H9 (cell line): ENCODE data around the gene EML1. TPM values are rescaled to one million over a fixed set of nuclear protein-coding genes. Genes with fewer than 3 reads are reported as not detected.

Experiments used
- DNase-seq: peaks from one replicate; pipeline ENCODE4 v3.0.0-alpha.2; 2017
- H2AFZ ChIP-seq: one replicate; pipeline ENCODE4 v1.6.1; 2013; ENCODE audit warnings: mild to moderate bottlenecking, low read length, control low read depth, moderate library complexity
- H2AK5ac ChIP-seq: 2 replicates; pipeline ENCODE4 v1.6.1; 2013; ENCODE audit warnings: low read length, control low read depth, mixed read lengths; ENCODE audit not compliant: insufficient read length
- H2BK120ac ChIP-seq: one replicate; pipeline ENCODE4 v1.6.1; 2013; ENCODE audit warnings: low read depth, mild to moderate bottlenecking, low read length, control low read depth, inconsistent platforms; ENCODE audit not compliant: poor library complexity, severe bottlenecking
- H2BK12ac ChIP-seq: 2 replicates; pipeline ENCODE4 v1.6.1; 2013; ENCODE audit warnings: low read length, control low read depth, mixed read lengths, low read depth; ENCODE audit not compliant: insufficient read length
- H2BK15ac ChIP-seq: 2 replicates; pipeline ENCODE4 v1.6.1; 2013; ENCODE audit warnings: low read depth, low read length, control low read depth
- H2BK20ac ChIP-seq: one replicate; pipeline ENCODE4 v1.6.1; 2013; ENCODE audit warnings: low read depth, mild to moderate bottlenecking, low read length, control low read depth, inconsistent platforms; ENCODE audit not compliant: poor library complexity, severe bottlenecking
- H2BK5ac ChIP-seq: 2 replicates; pipeline ENCODE4 v1.6.1; 2013; ENCODE audit warnings: low read length, control low read depth, mixed read lengths; ENCODE audit not compliant: insufficient read length
- H3K14ac ChIP-seq: 2 replicates; pipeline ENCODE4 v1.6.1; 2013; ENCODE audit warnings: low read length, control low read depth; ENCODE audit not compliant: insufficient read depth
- H3K18ac ChIP-seq: 2 replicates; pipeline ENCODE4 v1.6.1; 2013; ENCODE audit warnings: low read depth, mild to moderate bottlenecking, mixed read lengths, low read length, control low read depth; ENCODE audit not compliant: insufficient read length
- H3K23ac ChIP-seq: 2 replicates; pipeline ENCODE4 v1.6.1; 2013; ENCODE audit warnings: low read length, control low read depth, mixed read lengths, low read depth; ENCODE audit not compliant: insufficient read length
- H3K23me2 ChIP-seq: 2 replicates; pipeline ENCODE4 v1.6.1; 2013; ENCODE audit warnings: low read depth, mild to moderate bottlenecking, mixed read lengths, low read length, control low read depth; ENCODE audit not compliant: insufficient read length, poor library complexity, severe bottlenecking
- H3K27ac ChIP-seq: 2 replicates; pipeline ENCODE4 v1.5.1; 2013; ENCODE audit warnings: low read length, control low read depth, mixed read lengths, low read depth; ENCODE audit not compliant: insufficient read length
- H3K27me3 ChIP-seq: 2 replicates; pipeline ENCODE4 v1.6.1; 2013; ENCODE audit warnings: low read length, control low read depth, inconsistent platforms; ENCODE audit not compliant: insufficient read depth
- H3K4ac ChIP-seq: 2 replicates; pipeline ENCODE4 v1.6.1; 2013; ENCODE audit warnings: low read depth, mild to moderate bottlenecking, control low read depth, inconsistent platforms, low read length, moderate library complexity
- H3K4me1 ChIP-seq: 2 replicates; pipeline ENCODE4 v1.6.1; 2013; ENCODE audit warnings: low read length, control low read depth, inconsistent platforms; ENCODE audit not compliant: insufficient read depth
- H3K4me2 ChIP-seq: 2 replicates; pipeline ENCODE4 v1.6.1; 2013; ENCODE audit warnings: low read length, control low read depth, mixed read lengths; ENCODE audit not compliant: insufficient read length, insufficient read depth
- H3K56ac ChIP-seq: 2 replicates; pipeline ENCODE4 v1.6.1; 2013; ENCODE audit warnings: low read depth, mild to moderate bottlenecking, mixed read lengths, low read length, control low read depth; ENCODE audit not compliant: insufficient read length
- H3K79me1 ChIP-seq: 2 replicates; pipeline ENCODE4 v1.6.1; 2013; ENCODE audit warnings: low read depth, mild to moderate bottlenecking, moderate library complexity, low read length, control low read depth, inconsistent platforms; ENCODE audit not compliant: insufficient read depth, poor library complexity, severe bottlenecking
- H3K79me2 ChIP-seq: 2 replicates; pipeline ENCODE4 v1.6.1; 2013; ENCODE audit warnings: low read length, control low read depth, inconsistent platforms; ENCODE audit not compliant: insufficient read depth
- H3K9ac ChIP-seq: 2 replicates; pipeline ENCODE4 v1.6.1; 2013; ENCODE audit warnings: low read length, control low read depth, mixed read lengths; ENCODE audit not compliant: insufficient read length; ENCODE audit errors: extremely low read depth
- H3K9me3 ChIP-seq: one replicate; pipeline ENCODE4 v1.6.1; 2013; ENCODE audit warnings: low read depth, low read length, inconsistent platforms; ENCODE audit not compliant: control insufficient read depth
- H3T11ph ChIP-seq: one replicate; pipeline ENCODE4 v1.6.1; 2013; ENCODE audit warnings: mild to moderate bottlenecking, low read length, control low read depth, inconsistent platforms
- H4K20me1 ChIP-seq: one replicate; pipeline ENCODE4 v1.6.1; 2013; ENCODE audit not compliant: control insufficient read depth, insufficient read length, insufficient read depth
- H4K5ac ChIP-seq: 2 replicates; pipeline ENCODE4 v1.6.1; 2013; ENCODE audit warnings: low read depth, mild to moderate bottlenecking, mixed read lengths, low read length, control low read depth; ENCODE audit not compliant: insufficient read length
- H4K8ac ChIP-seq: replicated peaks from 2 replicates; pipeline ENCODE4 v1.6.1; 2013; ENCODE audit warnings: low read length, control low read depth, mixed read lengths, low read depth; ENCODE audit not compliant: insufficient read length
- H4K91ac ChIP-seq: 2 replicates; pipeline ENCODE4 v1.6.1; 2013; ENCODE audit warnings: low read depth, mild to moderate bottlenecking, moderate library complexity, mixed read lengths, low read length, control low read depth; ENCODE audit not compliant: insufficient read length
- H3K27ac Mint-ChIP-seq, 3 experiments: 2 replicates in 2 of 3; 3 replicates in 1 of 3; pipeline ENCODE4 v1.8.0; 2020 to 2021; ENCODE audit warnings: mixed read lengths in 3 of 3, mild to moderate bottlenecking in 1 of 3, moderate library complexity in 1 of 3
- H3K27me3 Mint-ChIP-seq: 2 replicates; pipeline ENCODE4 v1.8.0; 2021; ENCODE audit warnings: low read depth, mild to moderate bottlenecking, moderate library complexity, mixed read lengths
- H3K36me3 Mint-ChIP-seq, 3 experiments: 2 replicates in 2 of 3; 3 replicates in 1 of 3; pipeline ENCODE4 v1.8.0; 2020 to 2021; ENCODE audit warnings: low read depth in 3 of 3, mixed read lengths in 3 of 3; ENCODE audit not compliant: insufficient read depth in 1 of 3
- H3K4me1 Mint-ChIP-seq, 2 experiments: 2 replicates each; pipeline ENCODE4 v1.8.0; 2020; ENCODE audit warnings: mixed read lengths in 2 of 2
- H3K4me3 Mint-ChIP-seq, 2 experiments: 2 replicates in 1 of 2; 3 replicates in 1 of 2; pipeline ENCODE4 v1.8.0; 2020 to 2021; ENCODE audit warnings: mild to moderate bottlenecking in 2 of 2, mixed read lengths in 2 of 2, moderate library complexity in 1 of 2
- H3K9me3 Mint-ChIP-seq, 2 experiments: 2 replicates in 1 of 2; 3 replicates in 1 of 2; pipeline ENCODE4 v1.8.0; 2020; ENCODE audit warnings: mild to moderate bottlenecking in 2 of 2, mixed read lengths in 2 of 2, moderate library complexity in 1 of 2
- WGBS: extraction: QIAGEN DNeasy Blood & Tissue Kit; methylation state at CpG from one replicate; pipeline ENCODE4 v1.1.7; 2013; ENCODE audit warnings: missing lambda C conversion rate, low lambda C conversion rate, mixed read lengths; ENCODE audit not compliant: insufficient read length; ENCODE audit errors: extremely low coverage; 5-methylcytosine and 5-hydroxymethylcytosine counted together
- total RNA-seq: library from RNA; stranded (reverse); gene quantifications from 2 replicates; pipeline ENCODE4 v1.2.1, GENCODE V29; 2021
- TF ChIP-seq, protein P1 (sequence below): fragments of 200-600 bp; sonication (generic); conservative IDR thresholded peaks from 3 replicates; pipeline ENCODE4 v1.8.0; 2021; ENCODE audit warnings: antibody characterized with exemption, mild to moderate bottlenecking

The EML1 gene
- total RNA-seq, 1 experiment from 2014 or later: 16.7 TPM

- no peaks in the 10 kb centered on the region; a peak in 1 of 5 replicates for H3K9me3 Mint-ChIP-seq
- Histone ChIP-seq H3K4me1 (no peaks in the 10 kb centered on the region; the same call in 1 of the 2 replicates), H3K9me3 (no peaks in the 10 kb centered on the region), H3K79me1 (no peaks in the 10 kb centered on the region), H4K5ac (no peak overlapping the region), H2BK120ac (no peak overlapping the region), H3K4ac (no peak overlapping the region), H2BK15ac (no peak overlapping the region), H2AK5ac (no peak overlapping the region), H2AFZ (no peak overlapping the region), H2BK5ac (no peak overlapping the region), H3K4me2 (no peak overlapping the region), H3K79me2 (no peaks in the 10 kb centered on the region), H3K27me3 (no peaks in the 10 kb centered on the region), H3K9ac (no peak overlapping the region), H3K18ac (no peak overlapping the region), H3K23me2 (no peaks in the 10 kb centered on the region), H3T11ph (no peak overlapping the region), H3K14ac (no peak overlapping the region), H4K91ac (no peak overlapping the region), H4K8ac (no peak overlapping the region), H4K20me1 (no peaks in the 10 kb centered on the region), H3K23ac (no peak overlapping the region), H2BK20ac (no peak overlapping the region), H2BK12ac (no peak overlapping the region), H3K56ac (no peak overlapping the region), H3K27ac (no peak overlapping the region)
- no peaks in the 10 kb centered on the region; a peak in 2 of 7 replicates for H3K36me3 Mint-ChIP-seq
- no peak overlapping the region for H3K27ac Mint-ChIP-seq
- no peak overlapping the region for H3K4me3 Mint-ChIP-seq
- H3K27me3 Mint-ChIP-seq: peaks cover 8% of the 10 kb centered on the region
- no CpG with 5 or more reads among the region's 3 CpGs for WGBS
- TF ChIP-seq, protein P1, sequence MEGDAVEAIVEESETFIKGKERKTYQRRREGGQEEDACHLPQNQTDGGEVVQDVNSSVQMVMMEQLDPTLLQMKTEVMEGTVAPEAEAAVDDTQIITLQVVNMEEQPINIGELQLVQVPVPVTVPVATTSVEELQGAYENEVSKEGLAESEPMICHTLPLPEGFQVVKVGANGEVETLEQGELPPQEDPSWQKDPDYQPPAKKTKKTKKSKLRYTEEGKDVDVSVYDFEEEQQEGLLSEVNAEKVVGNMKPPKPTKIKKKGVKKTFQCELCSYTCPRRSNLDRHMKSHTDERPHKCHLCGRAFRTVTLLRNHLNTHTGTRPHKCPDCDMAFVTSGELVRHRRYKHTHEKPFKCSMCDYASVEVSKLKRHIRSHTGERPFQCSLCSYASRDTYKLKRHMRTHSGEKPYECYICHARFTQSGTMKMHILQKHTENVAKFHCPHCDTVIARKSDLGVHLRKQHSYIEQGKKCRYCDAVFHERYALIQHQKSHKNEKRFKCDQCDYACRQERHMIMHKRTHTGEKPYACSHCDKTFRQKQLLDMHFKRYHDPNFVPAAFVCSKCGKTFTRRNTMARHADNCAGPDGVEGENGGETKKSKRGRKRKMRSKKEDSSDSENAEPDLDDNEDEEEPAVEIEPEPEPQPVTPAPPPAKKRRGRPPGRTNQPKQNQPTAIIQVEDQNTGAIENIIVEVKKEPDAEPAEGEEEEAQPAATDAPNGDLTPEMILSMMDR: no peak; the same call in 1 of the 3 replicates
- DNase-seq: no peak
- H3K4me1 Mint-ChIP-seq: peaks cover 60% of the 10 kb centered on the region in 2 experiments
These were observed 92.4 kb downstream of the EML1 start for GRCh38 chr14:99885649-99885958.
